Heart left ventricle (tissue), 16 donors: Measurements from ENCODE around the gene PPP1R11. TPM values are rescaled to one million over a fixed set of nuclear protein-coding genes. Genes with fewer than 3 reads are reported as not detected.

Source experiments
- ATAC-seq, 4 donors: fragments of 200-7000 bp; cut with Tn5 transposase; one replicate each; pipeline ENCODE4 v1.9.1; 2020 to 2022; ENCODE audit warnings: moderate library complexity in 4 of 4, mild to moderate bottlenecking in 3 of 4, moderate number of reproducible peaks in 1 of 4
- DNase-seq, 5 donors: peaks; one replicate each; pipeline ENCODE4 v3.0.0-alpha.2; 2020
- H3K27ac ChIP-seq, 12 donors: fragments of 200-600 bp; sonication (generic) in 4 of 12; one replicate each; pipeline versions ENCODE4 v1.5.0 to v1.8.0; 2016 to 2022; ENCODE audit warnings: mild to moderate bottlenecking in 2 of 12
- H3K27me3 ChIP-seq, 9 donors: fragments of 200-600 bp; sonication (generic) in 2 of 9; one replicate each; pipeline versions ENCODE4 v1.5.1 to v1.8.0; 2016 to 2022; ENCODE audit warnings: mild to moderate bottlenecking in 3 of 9
- H3K36me3 ChIP-seq, 9 donors: fragments of 200-600 bp; sonication (generic) in 2 of 9; one replicate each; pipeline versions ENCODE4 v1.5.0 to v1.8.0; 2018 to 2022; ENCODE audit warnings: mild to moderate bottlenecking in 2 of 9
- H3K4me1 ChIP-seq, 12 donors: fragments of 200-600 bp; sonication (generic) in 4 of 12; one replicate each; pipeline versions ENCODE4 v1.5.0 to v1.8.0; 2016 to 2022; ENCODE audit warnings: mild to moderate bottlenecking in 3 of 12
- H3K4me3 ChIP-seq, 12 donors: fragments of 200-600 bp; sonication (generic) in 4 of 12; one replicate each; pipeline versions ENCODE4 v1.5.0 to v1.8.0; 2017 to 2022; ENCODE audit warnings: mild to moderate bottlenecking in 9 of 12, moderate library complexity in 4 of 12
- H3K9me3 ChIP-seq, 12 donors: fragments of 200-600 bp; sonication (generic) in 4 of 12; one replicate each; pipeline versions ENCODE4 v1.5.0 to v1.8.0; 2016 to 2022; ENCODE audit warnings: mild to moderate bottlenecking in 1 of 12
- CTCF ChIP-seq, 12 donors: fragments of 200-600 bp; sonication (generic) in 4 of 12; IDR thresholded peaks; one replicate each; pipeline versions ENCODE4 v1.5.0 to v1.8.0; 2018 to 2022; ENCODE audit warnings: antibody characterized with exemption in 12 of 12, mild to moderate bottlenecking in 5 of 12
- POLR2A ChIP-seq, 2 donors: fragments of 450-650 bp; IDR thresholded peaks; one replicate each; pipeline ENCODE4 v1.6.1; 2017; ENCODE audit warnings: antibody characterized with exemption in 2 of 2, mild to moderate bottlenecking in 2 of 2, moderate library complexity in 2 of 2
- WGBS, 4 donors: extraction: QIAGEN DNeasy Blood & Tissue Kit in 2 of 4; methylation state at CpG; one replicate each; pipeline versions ENCODE4 v1.1.5 to v1.1.7; 2013 to 2018; 5-methylcytosine and 5-hydroxymethylcytosine counted together
- intact Hi-C, 10 donors: fragments of 100-400 bp; cut with DNase I; formaldehyde crosslinking; loops; one replicate each; pipeline versions ENCODE4 v1.11.1 to v1.14.2; 2022
- polyA plus RNA-seq, 2 donors: library from polyadenylated mRNA; stranded (reverse); fragments of 200-250 nt; gene quantifications; one replicate each; pipeline ENCODE4 v1.2.3, GENCODE V29; 2013
- total RNA-seq, 9 donors: library from RNA; depleted of rRNA in 2 of 9; stranded (reverse); fragments of >200 nt in 2 of 9; fragmentation: NEBNext Ultra II Directional in 3 of 9; extraction: Animal tissue kit (Norgen Biotek cat#: 25700) in 3 of 9; gene quantifications; one replicate each; pipeline versions ENCODE4 v1.1.0 to v1.2.4, GENCODE V29; 2016 to 2023
- donor health status: ischemic (EF 13 %, LVEDD 7.1; RV severe dilation, severe dysfunction).
- donor health status: healthy with polysubstance abuse.
- donor health status: DM: no; HTN: yes; CAD: no.
- donor health status: DM: no; HTN: no; CAD: no.
- donor health status: ischemic (EF 25% LVEDD 6.9; RV normal size, moderate dysfunction).
- donor health status: ischemic (EF 25% LVEDD 5.7; RV mildly dilated, moderate dysfunction).
- donor health status: healthy.
- donor health status: DM: yes; HTN: yes; CAD: no.
- donor health status: ischemic (EF 35%, LVEDD 5.7; RV mildly dilated, moderate dysfunction).
- donor health status: nonischemic (EF 11% LVEDD 7.7; RV severe dilation, severe dysfunction).
- donor health status: DM: yes; HTN: yes; CAD: no.
- donor health status: PGD.
- donor health status: ischemic (EF 29% LVEDD 5.4; RV normal size, mild dysfunction).
- donor health status: nonischemic (EF 23%, LVEDD 6.1; RV moderate dilation, normal function).

PPP1R11 gene
- total and polyA plus RNA-seq, 11 donors: 38.7 to 90.3 (median 44.9) TPM

- no peaks in the 10 kb centered on the region for H3K9me3 ChIP-seq
- peaks cover 0 to 25% (median 17%) of the 10 kb centered on the region in 12 donors for H3K4me1 ChIP-seq
- TF ChIP-seq CTCF (IDR thresholded peaks at IDR 0.05) (no peak), POLR2A (IDR thresholded peaks at IDR 0.05) (no peak)
- whole genome bisulfite sequencing, 4 donors: 38 to 50% (median 45%) methylated on average over 1 of the region's 1 CpG
- intact Hi-C loops: no loop called here
- ATAC-seq: no peak
- H3K4me3 ChIP-seq: no peak overlapping the region
- no peak for DNase-seq
- no peak overlapping the region for H3K27ac ChIP-seq
- H3K27me3 ChIP-seq: peaks cover 0 to 75% (median 35%) of the 10 kb centered on the region in 9 donors
- H3K36me3 ChIP-seq: no peaks in the 10 kb centered on the region
Measured at GRCh38 chr6:30096829-30097228, 29.8 kb downstream of the PPP1R11 start.

- intact Hi-C loops: no loop called here
- no peak for ATAC-seq
- Histone ChIP-seq H3K9me3 (no peaks in the 10 kb centered on the region), H3K4me3 (no peak overlapping the region), H3K4me1 (peaks cover 0 to 37% (median 25%) of the 10 kb centered on the region in 12 donors), H3K27me3 (peaks cover 0 to 62% (median 35%) of the 10 kb centered on the region in 9 donors), H3K27ac (no peak overlapping the region), H3K36me3 (no peaks in the 10 kb centered on the region)
- 61 to 71% (median 64%) methylated on average over 4 of the region's 4 CpGs for WGBS, 4 donors
- TF ChIP-seq CTCF (IDR thresholded peaks at IDR 0.05): no peak
- no peak for TF ChIP-seq POLR2A (IDR thresholded peaks at IDR 0.05)
- DNase-seq: no peak
Measured at GRCh38 chr6:30097902-30098768, 31.1 kb downstream of the PPP1R11 start.

GRCh38 chr6:30100154-30100553 lies 33.2 kb downstream of the PPP1R11 start:
- ATAC-seq (no peak), DNase-seq (no peak)
- Histone ChIP-seq H3K36me3 (no peaks in the 10 kb centered on the region), H3K27ac (peak overlapping the region in 6 of 12 donors; percentile 45 to 81 (median 55)), H3K4me3 (peak overlapping the region in 8 of 12 donors; percentile 43 to 60 (median 55)), H3K9me3 (no peaks in the 10 kb centered on the region), H3K4me1 (peaks cover 0 to 42% (median 28%) of the 10 kb centered on the region in 12 donors), H3K27me3 (peaks cover 0 to 57% (median 35%) of the 10 kb centered on the region in 9 donors)
- WGBS, 4 donors: 25 to 41% (median 31%) methylated on average over 8 of the region's 8 CpGs
- intact Hi-C loops: loop anchor here in 7 of 10 donors (2.0 to 5.0 kb wide), 4 partner anchors 33 to 72 kb away; partner anchors contain the start of genes PPP1R11 (in 6 of the 7) and POLR1H (in 1 of the 7)
- TF ChIP-seq CTCF (IDR thresholded peaks at IDR 0.05): no peak
